Measurements from ENCODE around the gene ASAP2. TPM values are rescaled to one million over a fixed set of nuclear protein-coding genes. Genes with fewer than 3 reads are reported as not detected.

ASAP2 gene
- total and polyA plus RNA-seq, 9 of the 15 experiments (the other 6 are each of a cell fraction or from before 2014, with no cell fraction given), result 0.06 to 4.3 (median 3.1) TPM

- TF ChIP-seq ZBTB43 (CRISPR knock-in tag; IDR thresholded peaks at IDR 0.05), result no peak
- TF ChIP-seq NBN (IDR thresholded peaks at IDR 0.05; ENCODE audit: low read depth), result peak; percentile 53; the same call in 1 of the 2 replicates
- TF ChIP-seq E2F6 (IDR thresholded peaks at IDR 0.05; ENCODE audit: borderline replicate concordance in 1 of 2, extremely low read depth in 1 of 2, insufficient read depth in 1 of 2, insufficient read length in 1 of 2, low read depth in 1 of 2, low read length in 1 of 2, poor library complexity in 1 of 2, severe bottlenecking in 1 of 2), result no peak
- TF ChIP-seq ZNF274 (IDR thresholded peaks at IDR 0.05; ENCODE audit: borderline replicate concordance, low read depth, low read length), result no peak
- no peak for TF ChIP-seq HCFC1 (IDR thresholded peaks at IDR 0.05; ENCODE audit: low read depth, low read length)
- no peak for TF ChIP-seq NR3C1 (CRISPR knock-in tag; IDR thresholded peaks at IDR 0.05)
- TF ChIP-seq NFATC3 (IDR thresholded peaks at IDR 0.05), result no peak
- TF ChIP-seq MAFF (IDR thresholded peaks at IDR 0.05; ENCODE audit: low read length), result no peak
- no peak for TF ChIP-seq ZNF408 (CRISPR knock-in tag; IDR thresholded peaks at IDR 0.05; ENCODE audit: low read depth)
- TF ChIP-seq ETV1 (tag; conservative IDR thresholded peaks at IDR 0.05; ENCODE audit: low read depth), result peak; percentile 87
- no peak for TF ChIP-seq XRCC5 (IDR thresholded peaks at IDR 0.05; ENCODE audit: low read depth, low read length)
- TF ChIP-seq MLLT1 (IDR thresholded peaks at IDR 0.05), result no peak
- no peak for TF ChIP-seq RAD51 (IDR thresholded peaks at IDR 0.05; ENCODE audit: borderline replicate concordance, low read depth)
- TF ChIP-seq ZNF12 (CRISPR knock-in tag; IDR thresholded peaks at IDR 0.05), result no peak
- no peak for TF ChIP-seq ZNF668 (CRISPR knock-in tag; IDR thresholded peaks at IDR 0.05)
- no peak for TF ChIP-seq MITF (IDR thresholded peaks at IDR 0.05)
- TF ChIP-seq ATF7 (IDR thresholded peaks at IDR 0.05), result peak; percentile 60; the same call in 1 of the 2 replicates
- TF ChIP-seq YBX1 (IDR thresholded peaks at IDR 0.05), result no peak
- no peak for TF ChIP-seq E4F1 (CRISPR knock-in tag; IDR thresholded peaks at IDR 0.05; ENCODE audit: borderline replicate concordance)
- TF ChIP-seq HNRNPH1 (optimal IDR thresholded peaks at IDR 0.05; ENCODE audit: low read depth, low read length), result no peak
- no peak for TF ChIP-seq PTRF (tag; IDR thresholded peaks at IDR 0.05)
Measured at GRCh38 chr2:9201185-9201891, 5.3 kb upstream of the ASAP2 start (continued).
